ENCODE data around the gene PPARGC1A. TPM values are rescaled to one million over a fixed set of nuclear protein-coding genes. Genes with fewer than 3 reads are reported as not detected.

Gene PPARGC1A
- total RNA-seq, 2 experiments from 2014 or later, result not detected

GRCh38 chr4:23909671-23910070 is 19.8 kb upstream of the PPARGC1A start:
- peaks cover 0 to 5% of the 10 kb centered on the region in 2 experiments for H3K9me3 ChIP-seq (ENCODE audit: control insufficient read depth in 1 of 2, insufficient read depth in 1 of 2, low read length in 2 of 2)
- intact Hi-C loops (cut with DNase I, micrococcal nuclease), result no loop called here
- ATAC-seq (ENCODE audit: poor library complexity), result no peak
- POLR2A ChIA-PET, result no interaction called here
- no peaks in the 10 kb centered on the region for H3K27me3 ChIP-seq (ENCODE audit: control insufficient read depth in 1 of 2, insufficient read depth in 2 of 2, low read length in 2 of 2)
- Mint-ChIP-seq H3K27ac (no peak overlapping the region), H3K4me3 (no peak overlapping the region), H3K27me3 (no peaks in the 10 kb centered on the region), H3K9me3 (peaks cover 2% of the 10 kb centered on the region), H3K4me1 (ENCODE audit: low read depth) (no peaks in the 10 kb centered on the region), H3K36me3 (ENCODE audit: low read depth) (no peaks in the 10 kb centered on the region)
- no peak for TF ChIP-seq CTCF (IDR thresholded peaks at IDR 0.05)
- CTCF ChIA-PET, result no interaction called here
- H3K4me3 ChIP-seq (ENCODE audit: low read length), result no peak overlapping the region
- no peak overlapping the region for H3K27ac ChIP-seq (ENCODE audit: low read depth in 1 of 2, low read length in 2 of 2)
- H3K36me3 ChIP-seq (ENCODE audit: insufficient read depth, low read length), result no peaks in the 10 kb centered on the region
- DNase-seq, result no peak
- H3K4me1 ChIP-seq (ENCODE audit: insufficient read depth, low read length), result no peaks in the 10 kb centered on the region

GRCh38 chr4:23906839-23907238 is 17.0 kb upstream of the PPARGC1A start:
- CTCF ChIA-PET, result no interaction called here
- H3K4me3 Mint-ChIP-seq, result no peak overlapping the region

GRCh38 chr4:23904639-23905071 is 14.8 kb upstream of the PPARGC1A start:
- intact Hi-C loops (cut with DNase I, micrococcal nuclease), result no loop called here
- no peak for TF ChIP-seq CTCF (IDR thresholded peaks at IDR 0.05)
- H3K36me3 ChIP-seq (ENCODE audit: insufficient read depth, low read length), result no peaks in the 10 kb centered on the region
- CTCF ChIA-PET, result no interaction called here
- H3K27ac ChIP-seq (ENCODE audit: low read depth in 1 of 2, low read length in 2 of 2), result no peak overlapping the region
- H3K4me1 Mint-ChIP-seq (ENCODE audit: low read depth), result no peaks in the 10 kb centered on the region
- H3K4me3 Mint-ChIP-seq, result no peak overlapping the region
- DNase-seq, result no peak
- H3K4me1 ChIP-seq (ENCODE audit: insufficient read depth, low read length), result no peaks in the 10 kb centered on the region
- POLR2A ChIA-PET, result no interaction called here
- no peaks in the 10 kb centered on the region for H3K9me3 ChIP-seq (ENCODE audit: control insufficient read depth in 1 of 2, insufficient read depth in 1 of 2, low read length in 2 of 2)
- no peaks in the 10 kb centered on the region for H3K27me3 Mint-ChIP-seq
- no peaks in the 10 kb centered on the region for H3K36me3 Mint-ChIP-seq (ENCODE audit: low read depth)
- H3K4me3 ChIP-seq (ENCODE audit: low read length), result no peak overlapping the region
- H3K27me3 ChIP-seq (ENCODE audit: control insufficient read depth in 1 of 2, insufficient read depth in 2 of 2, low read length in 2 of 2), result no peaks in the 10 kb centered on the region
- ATAC-seq (ENCODE audit: poor library complexity), result no peak
- H3K27ac Mint-ChIP-seq, result no peak overlapping the region
- peaks cover 2% of the 10 kb centered on the region for H3K9me3 Mint-ChIP-seq

More at GRCh38 chr4:23906839-23907238, 17.0 kb upstream of the PPARGC1A start:
- Histone ChIP-seq H3K9me3 (ENCODE audit: control insufficient read depth in 1 of 2, insufficient read depth in 1 of 2, low read length in 2 of 2) (no peaks in the 10 kb centered on the region), H3K27ac (ENCODE audit: low read depth in 1 of 2, low read length in 2 of 2) (no peak overlapping the region), H3K27me3 (ENCODE audit: control insufficient read depth in 1 of 2, insufficient read depth in 2 of 2, low read length in 2 of 2) (no peaks in the 10 kb centered on the region), H3K4me1 (ENCODE audit: insufficient read depth, low read length) (no peaks in the 10 kb centered on the region), H3K4me3 (ENCODE audit: low read length) (no peak overlapping the region), H3K36me3 (ENCODE audit: insufficient read depth, low read length) (no peaks in the 10 kb centered on the region)
- ATAC-seq (ENCODE audit: poor library complexity), result no peak
- H3K36me3 Mint-ChIP-seq (ENCODE audit: low read depth), result no peaks in the 10 kb centered on the region
- peaks cover 2% of the 10 kb centered on the region for H3K9me3 Mint-ChIP-seq
- H3K4me1 Mint-ChIP-seq (ENCODE audit: low read depth), result no peaks in the 10 kb centered on the region
- no peak for DNase-seq
- no peak overlapping the region for H3K27ac Mint-ChIP-seq
- no peaks in the 10 kb centered on the region for H3K27me3 Mint-ChIP-seq
- intact Hi-C loops (cut with DNase I, micrococcal nuclease), result no loop called here
- no peak for TF ChIP-seq CTCF (IDR thresholded peaks at IDR 0.05)
- POLR2A ChIA-PET, result no interaction called here
